EL (cell line): ENCODE results near the gene TMEM135.

Experiments
- DNase-seq: peaks from one replicate; pipeline ENCODE4 v3.0.0-alpha.2; 2016

The TMEM135 gene

DNA sequence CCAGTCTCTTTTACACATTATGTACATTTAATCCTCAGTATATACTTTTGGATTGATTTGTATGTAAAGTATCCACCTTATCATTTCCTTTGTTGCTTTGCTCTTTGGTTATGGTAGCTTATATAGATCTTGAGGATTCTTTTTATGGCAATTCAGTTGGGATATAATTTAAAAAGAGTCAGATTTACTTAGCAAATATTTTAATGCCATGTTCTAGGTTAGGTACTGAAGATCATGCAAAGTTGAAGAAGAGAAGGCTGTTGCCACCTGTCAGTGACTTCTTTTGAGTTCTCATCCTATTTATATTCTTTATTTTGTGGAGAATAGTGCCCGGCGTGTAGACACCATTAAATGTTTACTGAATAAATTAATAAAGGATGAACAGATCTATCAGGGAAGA is 279.7 kb downstream of the TMEM135 start:
- no peak for DNase-seq

DNA sequence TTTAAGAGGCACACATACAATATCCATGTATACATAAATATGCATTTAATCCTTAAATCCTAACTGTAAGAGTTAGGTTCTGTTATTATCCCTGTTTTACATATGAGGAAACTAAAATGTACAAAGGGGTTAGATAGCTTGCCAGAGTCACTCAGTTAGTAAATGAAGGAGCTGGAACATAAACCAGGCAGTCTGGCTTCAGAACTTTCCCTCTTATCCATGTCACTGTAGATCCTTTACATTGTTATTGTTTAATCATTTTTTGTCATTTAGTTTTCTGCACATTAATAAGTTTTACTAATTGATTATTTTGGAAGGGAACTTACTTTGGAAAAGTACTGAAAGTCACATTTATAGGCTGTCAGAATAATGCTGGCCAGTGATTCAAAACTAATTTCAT is 282.4 kb downstream of the TMEM135 start:
- DNase-seq: no peak

DNA sequence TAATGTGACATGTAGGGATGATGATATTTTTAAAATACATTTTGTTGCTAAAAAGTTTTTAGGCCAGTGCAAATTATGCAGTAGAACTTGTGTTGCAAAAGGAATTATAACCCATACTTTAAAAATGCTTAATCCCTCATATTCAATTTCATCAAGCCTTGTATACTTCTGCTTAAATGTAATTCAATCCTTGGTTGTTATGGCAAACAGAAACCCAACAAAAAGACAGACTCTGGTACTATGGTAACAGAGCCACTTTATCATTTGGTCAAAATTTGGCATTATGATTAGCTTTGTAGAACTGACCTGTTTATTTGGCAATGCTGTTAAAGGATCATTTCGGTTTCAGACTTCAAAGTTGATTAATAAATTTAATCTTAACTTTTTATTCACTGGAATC is 284.8 kb downstream of the TMEM135 start:
- no peak for DNase-seq

DNA sequence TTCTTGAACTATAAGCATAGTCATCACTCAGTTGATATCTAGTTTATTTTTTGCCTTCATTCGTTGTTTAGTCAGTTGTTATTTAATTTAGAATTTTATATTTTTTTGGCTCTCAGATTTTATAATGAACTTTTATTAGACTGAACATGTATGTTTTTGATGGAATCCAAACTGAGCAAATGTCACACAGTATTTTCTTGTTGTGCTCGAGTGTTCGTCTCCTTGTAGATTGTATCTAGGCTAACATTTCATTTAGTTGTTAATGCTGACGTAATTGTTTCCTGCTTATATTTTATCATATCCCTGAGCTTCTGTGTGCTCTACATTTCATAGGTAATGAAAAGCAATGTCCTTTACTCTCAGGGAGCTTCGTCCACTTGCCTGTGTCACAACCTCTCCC is 286.2 kb downstream of the TMEM135 start:
- no peak for DNase-seq

DNA sequence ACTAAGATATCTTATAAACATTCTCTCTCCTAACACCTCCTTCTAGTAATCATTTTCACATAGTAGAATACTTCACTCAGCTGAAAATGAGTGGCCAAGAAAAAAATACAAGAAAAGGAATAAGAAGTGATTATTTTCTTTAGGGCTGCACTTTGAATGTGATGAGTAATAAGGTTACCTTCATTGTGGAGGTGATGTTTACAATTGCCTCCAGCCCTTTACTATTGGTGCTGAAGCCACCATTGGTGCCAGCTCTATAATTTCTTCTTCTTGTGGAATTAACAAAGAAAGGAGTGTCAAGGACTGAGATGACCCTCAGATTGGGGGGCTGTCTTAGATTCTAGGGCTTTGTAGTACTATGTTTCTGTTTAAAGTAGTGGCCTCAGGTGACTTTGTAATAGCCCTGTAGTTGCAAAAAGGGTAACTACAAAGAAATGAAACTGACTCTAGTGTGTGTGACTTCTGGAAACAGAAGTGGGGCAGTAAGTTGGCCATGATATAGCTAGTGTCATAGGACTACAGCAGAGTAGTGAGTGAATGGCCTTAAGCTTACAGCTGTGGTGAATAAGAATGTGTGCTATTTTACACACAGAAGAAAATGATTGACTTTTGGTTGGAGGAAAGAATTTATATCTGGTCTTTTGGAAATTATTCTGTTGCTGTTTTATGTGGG is 287.2 kb downstream of the TMEM135 start:
- no peak for DNase-seq

DNA sequence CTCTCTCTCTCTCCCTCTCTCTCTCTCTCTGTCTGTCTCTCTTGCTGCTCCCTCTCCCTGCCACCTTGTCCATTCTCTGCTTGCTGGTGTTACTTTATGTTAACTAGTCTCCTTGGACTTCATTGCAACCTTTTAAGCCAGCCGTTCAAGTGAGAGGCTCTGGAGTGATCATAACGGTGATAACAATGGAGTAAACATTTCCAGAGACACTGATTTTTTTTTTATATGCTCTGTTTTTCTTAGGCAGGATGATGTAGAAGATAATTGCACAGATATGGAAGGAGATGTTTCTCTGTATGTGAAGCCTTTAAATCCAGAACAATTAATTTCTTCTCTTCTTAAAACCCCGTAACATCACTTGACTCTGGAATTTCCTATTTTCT is 287.7 kb downstream of the TMEM135 start:
- DNase-seq: no peak

DNA sequence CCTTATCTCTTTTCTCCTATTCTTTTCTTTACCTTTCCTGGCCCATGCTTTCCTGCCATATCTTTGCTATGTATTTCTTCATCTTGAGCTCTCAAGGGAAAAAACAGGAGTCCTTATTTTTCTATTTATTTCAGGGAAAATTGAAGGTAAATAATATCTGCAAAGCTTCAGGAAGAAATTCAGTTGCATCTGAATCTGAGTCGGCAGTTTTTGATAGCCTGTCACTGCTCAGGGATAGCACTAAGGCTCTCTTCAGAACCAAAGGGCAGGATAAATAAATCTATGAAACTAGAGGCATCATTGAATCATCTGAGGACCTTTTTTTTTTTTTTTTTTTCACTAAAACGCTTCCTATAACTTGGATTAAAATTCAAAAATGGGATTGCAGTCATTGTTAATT is 288.9 kb downstream of the TMEM135 start:
- DNase-seq: no peak

DNA sequence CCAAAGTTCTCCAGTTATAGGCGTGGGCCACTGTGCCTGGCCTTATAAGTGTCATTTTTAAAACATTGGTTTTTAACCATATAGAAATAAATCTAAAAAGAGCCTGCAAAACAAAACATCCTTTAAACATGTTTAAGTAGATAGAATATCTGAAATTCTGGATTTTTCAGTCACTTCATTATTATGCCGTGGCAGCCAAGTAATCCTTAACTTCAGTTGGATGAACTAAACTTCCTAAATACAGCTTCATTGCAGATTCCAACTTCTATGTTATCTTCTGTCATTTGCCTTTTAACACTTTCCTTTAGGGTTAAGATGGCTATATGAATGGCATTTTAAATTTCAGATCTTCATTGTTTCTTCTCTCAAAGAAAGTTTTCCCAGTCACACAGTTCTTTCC is 291.4 kb downstream of the TMEM135 start:
- no peak for DNase-seq

DNA sequence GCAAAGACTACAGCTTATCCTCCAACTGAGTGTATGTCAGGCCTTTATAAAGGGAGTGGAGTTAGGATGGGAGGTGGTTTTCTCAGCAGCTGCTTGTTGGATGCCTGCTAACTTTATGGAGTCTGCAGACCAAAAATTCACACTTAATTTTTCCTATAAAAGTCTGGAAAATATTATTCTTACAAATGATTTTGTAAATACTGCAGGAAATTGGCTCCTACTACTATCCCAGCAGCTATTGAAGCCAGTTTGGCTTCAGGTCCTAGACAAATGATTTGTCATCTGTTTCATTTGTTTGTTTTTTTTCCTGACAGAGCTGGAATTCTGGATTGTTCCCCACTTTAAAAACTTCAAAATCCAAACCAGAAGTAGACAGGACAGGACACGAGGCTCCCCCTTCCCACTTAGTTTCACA is 292.5 kb downstream of the TMEM135 start:
- DNase-seq: no peak

DNA sequence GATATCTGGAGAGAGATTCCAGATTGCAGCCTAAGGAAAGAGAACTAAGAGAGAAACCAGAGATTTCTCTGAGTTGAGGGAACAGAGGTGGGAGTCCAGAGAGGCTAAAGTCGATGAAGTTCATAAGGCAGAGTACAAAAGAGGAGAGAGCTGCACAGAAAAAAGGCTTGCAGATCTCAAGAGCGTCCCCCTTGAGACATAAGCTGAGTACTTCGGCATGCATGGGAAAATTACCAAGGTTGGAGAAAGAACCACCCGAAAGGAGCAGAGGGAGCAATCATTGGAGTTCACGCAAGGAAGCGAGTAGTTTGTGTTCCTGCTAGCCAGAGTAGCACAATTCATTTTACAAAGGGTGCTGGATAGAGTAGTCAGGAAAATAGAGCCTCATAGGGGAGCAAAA is 293.5 kb downstream of the TMEM135 start:
- DNase-seq: no peak

DNA sequence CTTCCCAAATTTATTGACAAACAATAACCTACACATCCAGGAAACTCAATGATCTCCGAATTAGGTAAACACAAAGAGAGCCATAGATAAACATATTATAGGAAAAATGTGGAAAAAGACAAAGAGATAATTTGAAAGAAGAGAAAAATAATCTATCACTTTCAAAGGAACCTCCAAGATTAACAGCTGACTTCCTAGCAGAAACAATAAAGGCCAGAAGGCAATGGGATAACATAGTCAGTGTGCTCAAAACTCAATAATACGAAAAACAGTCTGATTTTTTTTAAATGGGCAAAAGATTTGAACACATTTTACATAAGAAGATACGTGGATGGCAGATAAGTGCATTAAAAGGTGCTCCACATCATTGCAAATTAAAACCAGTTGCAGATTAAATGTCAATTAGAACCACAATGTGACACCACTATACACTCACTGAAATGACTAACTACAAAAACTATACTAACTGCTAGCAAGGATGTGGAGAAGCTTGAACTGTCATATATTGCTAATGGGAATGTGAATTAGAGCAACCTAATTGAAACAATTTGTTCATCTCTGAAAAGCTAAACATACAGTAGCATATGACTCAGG is 300.4 kb downstream of the TMEM135 start:
- DNase-seq: no peak

DNA sequence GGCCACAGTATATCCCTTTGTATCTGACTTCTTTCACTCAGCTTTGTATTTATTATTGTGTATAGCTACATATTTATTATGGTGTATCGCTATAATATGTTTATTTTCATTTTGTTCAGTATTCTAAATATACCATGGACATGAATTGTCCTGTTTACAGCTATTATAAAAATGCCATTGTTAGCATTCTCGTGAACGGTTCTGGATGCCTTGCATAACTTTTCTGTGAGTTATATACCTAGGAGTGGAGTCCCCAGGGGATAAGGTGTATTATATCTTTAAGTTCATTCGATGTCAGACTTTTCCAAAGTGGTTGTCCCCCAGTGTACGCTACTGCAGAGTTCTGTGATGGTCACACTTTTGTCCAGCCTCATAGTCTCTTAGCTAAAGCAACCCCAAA is 301.7 kb downstream of the TMEM135 start:
- no peak for DNase-seq

DNA sequence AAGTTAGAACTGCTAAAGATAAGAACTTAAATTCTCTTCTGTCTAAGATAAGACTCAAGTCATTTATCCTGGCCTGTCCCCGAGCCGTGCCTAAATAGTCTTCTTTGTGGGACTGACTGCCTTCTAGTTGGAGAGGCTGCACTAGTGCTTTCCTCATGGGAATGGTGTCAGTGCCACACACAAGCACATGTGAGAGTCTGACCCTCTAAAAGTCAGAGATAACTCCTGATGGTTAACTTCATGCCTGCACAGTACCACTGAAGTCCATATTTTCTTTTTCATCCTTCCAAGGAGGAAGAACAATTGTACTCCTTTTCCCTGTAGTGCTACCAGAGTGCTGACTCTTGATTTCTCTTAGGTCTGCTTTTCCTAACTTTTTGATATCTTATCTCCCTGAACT is 309.7 kb downstream of the TMEM135 start:
- DNase-seq: no peak

DNA sequence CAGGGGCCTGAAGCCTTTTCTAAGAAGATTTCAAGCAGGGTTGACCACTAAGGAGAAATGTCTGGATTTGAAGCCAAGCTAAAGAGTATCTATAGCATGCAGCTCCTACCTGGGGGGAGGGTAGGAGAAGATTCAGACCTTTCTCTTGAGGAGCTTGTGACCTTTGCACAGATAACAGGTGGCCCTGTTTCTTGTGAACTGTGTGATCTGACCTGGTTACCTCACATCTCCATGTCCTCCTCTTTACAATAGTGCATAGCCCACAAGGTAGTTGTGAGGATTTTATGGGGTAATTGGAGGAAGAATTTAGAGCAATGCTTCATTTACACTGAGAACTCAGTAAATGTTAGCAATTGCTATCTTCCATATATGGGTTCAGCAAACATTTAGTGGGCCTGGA is 310.1 kb downstream of the TMEM135 start:
- DNase-seq: no peak

DNA sequence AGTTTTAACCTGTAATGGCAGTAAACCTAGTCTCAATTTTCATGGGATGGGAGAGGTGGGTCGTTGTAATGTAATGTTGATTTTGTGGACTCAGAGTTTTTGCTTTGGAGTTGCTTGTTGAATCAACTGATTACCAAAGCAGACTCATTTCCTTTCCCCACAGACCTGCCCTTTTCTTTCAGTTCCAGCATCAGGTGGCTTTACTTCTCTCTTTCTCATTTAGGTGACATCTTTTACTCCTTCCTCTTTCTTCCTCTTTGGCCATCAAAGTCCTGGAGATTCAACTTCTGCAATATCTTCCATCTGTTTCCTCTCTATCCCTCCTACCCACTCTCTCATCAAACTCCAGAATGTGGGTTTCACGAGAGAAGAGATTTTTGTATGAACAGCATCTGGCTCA is 313.9 kb downstream of the TMEM135 start:
- no peak for DNase-seq

DNA sequence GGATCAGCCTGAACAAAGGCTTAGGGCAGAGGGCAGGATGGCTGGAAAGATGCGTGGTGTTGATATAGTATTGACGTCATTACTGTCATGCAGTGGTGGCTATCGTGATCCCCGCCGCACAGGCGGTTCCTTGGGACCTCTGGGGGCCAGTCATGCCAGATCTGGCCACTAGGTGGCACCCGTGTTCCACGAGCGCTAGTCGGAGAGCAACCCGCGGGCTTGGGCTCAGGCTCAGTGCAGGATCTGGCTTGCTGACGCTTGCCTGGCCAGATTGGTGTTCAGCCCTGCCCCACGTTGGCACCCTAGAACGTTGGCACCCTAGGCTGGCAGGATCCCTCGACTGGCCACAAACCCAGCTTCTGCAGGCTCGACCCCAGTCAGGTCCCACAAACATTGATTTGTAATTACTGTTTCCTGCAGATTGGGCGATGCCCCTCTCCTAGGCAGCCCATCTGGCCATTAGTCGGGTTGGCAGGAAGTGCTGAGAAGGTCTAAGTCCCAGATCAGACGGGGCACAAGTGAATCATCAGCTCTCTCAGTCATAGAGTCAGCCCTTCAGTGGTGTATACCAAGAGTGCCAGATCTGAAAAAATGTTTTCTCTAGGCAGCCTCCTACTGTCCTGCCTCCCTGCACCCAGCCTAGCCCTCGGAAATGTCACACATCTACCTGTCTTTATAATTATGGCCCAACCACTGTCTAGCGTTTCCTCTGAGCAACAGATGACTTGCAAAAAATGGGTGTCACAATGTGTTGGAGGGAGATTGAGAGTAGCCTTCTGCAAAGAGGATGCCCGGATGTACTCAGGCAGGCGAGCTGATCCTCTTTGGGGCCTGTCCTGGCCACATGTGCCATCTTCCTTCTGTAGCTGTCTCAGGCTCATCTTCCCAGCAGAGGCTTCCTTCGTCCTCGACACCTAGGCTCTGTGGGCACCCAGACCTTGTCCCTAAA is 315.3 kb downstream of the TMEM135 start:
- peak; percentile 90 for DNase-seq

DNA sequence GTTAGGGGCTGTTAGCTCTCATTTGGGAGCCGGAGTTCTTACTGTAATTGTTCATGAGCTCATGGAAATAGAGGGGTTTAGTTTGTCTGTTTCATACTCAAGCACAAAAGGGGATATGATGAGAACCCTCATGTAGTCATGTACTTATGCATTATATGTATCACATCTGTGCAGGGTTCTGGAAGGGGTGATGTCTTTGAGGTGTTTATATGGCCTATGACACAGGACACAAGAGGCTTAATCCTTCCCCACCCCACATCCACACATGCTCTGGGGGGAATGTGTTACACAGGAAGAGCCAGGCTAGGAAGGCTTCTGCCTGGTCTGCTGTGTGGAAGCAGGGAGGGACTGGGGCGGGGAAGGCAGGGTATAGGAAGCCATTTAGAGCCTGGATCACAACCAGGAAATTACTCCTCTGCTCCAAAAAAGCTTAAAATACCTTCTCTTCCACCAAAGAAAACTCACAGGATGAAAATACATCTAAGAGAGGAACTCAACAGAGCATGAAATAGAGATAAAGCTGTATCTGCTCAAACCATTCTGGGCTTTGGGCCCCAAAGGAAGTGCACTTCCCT is 316.1 kb downstream of the TMEM135 start:
- no peak for DNase-seq

DNA sequence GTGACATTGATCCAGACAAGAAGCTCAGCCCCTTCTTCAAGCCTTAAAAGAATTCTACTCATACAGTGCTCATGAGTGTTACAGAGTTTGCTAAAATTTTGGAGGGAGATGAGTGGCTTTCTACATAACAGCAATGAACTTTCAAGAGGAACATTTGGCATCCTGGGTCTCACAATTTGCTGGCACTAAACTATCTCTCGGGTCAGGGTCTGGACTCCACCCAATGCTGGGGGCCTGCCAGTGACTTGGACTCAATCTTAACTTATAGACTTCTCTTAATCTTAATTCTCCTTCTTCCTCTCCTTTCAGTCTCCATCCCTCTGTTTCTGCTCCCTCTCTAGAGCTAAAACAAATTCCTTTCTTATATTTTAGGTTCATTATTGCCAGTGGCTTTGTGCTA is 317.9 kb downstream of the TMEM135 start:
- DNase-seq: no peak

DNA sequence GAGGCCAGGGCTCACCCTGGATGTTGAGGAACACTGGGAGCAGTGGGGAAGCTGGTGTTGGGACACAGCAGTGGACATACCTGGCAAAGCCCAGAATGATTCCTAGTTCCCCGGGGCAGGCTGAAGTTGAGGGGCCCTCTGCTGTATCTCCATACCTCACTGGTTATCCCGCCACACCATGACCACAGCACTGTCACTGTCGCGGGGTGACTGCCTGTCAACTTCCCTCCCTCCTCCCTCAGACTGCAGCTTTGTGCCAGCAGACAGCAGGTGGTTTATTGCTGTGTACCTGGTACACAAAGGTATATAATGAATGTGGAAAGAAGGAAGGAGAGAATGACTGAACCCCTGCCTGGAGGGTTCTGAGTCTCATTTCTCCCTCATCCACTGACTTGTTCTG is 318.7 kb downstream of the TMEM135 start:
- DNase-seq: no peak

DNA sequence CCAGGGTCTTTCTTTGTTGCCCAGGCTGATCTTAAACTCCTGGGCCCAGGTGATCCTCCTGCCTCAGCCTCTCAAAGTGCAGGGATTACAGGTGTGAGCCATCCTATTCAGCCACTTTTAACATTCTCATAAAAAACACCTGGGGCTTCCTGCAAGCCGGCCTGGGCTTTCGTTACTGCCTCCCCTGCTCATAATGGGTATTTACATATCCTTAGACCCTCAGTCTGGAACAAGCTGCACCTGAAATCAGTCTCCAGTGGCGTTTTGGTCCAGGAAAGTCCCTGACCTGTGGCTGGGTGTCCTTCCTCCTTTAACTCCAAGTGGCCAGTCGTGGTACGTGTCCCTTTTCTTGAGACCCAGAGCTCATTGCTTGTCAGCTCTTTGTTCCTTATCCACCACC is 320.7 kb downstream of the TMEM135 start:
- DNase-seq: no peak

DNA sequence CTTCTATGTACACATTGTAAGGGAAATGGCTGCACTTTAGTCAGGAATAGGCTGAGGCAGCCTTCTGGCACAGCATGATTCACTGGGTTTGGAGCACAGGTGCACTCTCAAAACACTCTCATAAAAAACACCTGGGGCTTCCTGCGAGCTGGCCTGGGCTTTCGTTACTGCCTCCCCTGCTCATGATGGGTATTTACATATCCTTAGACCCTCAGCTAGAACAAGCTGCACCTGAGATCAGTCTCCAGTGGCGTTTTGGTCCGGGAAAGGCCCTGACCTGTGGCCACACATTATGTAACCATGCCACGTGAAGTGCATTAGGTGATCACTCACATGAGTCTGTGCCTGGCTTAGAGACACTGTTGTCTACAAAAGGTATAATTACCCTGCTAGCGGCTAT is 321.7 kb downstream of the TMEM135 start:
- DNase-seq: no peak

DNA sequence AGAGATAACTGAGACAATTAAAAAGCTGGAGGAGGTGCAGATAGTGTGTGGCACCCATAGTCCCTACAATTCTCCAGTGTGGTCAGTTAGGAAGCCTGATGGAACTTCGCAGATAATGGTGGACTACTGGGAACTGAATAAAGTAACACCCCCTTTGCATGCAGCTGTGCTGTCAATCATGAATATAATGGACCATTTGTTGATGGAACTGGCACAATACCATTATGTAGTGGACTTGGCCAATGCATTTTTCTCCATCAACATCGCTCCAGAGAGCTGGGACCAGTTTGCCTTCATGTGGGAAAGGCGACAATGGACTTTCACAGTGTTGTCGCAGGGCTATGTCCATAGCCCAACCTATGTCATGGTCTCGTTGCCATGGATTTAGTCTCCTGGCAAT is 324.2 kb downstream of the TMEM135 start:
- DNase-seq: no peak

DNA sequence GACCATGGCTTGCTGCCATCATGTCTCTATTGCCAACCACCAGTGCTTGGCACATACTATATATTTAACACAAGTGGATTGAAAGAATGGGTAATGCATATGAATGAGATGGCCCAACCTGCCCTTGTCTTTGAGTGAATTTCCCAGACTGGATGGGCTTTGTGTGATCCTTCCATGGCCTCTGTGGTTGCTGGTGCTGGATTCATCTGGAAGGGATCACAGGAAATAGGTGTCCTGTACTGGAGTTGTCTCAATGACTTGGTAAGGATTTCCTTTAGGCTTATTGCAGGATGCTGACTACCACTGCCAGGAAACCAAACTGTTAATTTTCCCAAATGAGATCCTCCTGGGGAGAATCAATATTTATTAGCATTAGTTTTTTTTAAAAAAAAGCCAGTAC is 328.6 kb downstream of the TMEM135 start:
- DNase-seq: no peak
